ENCODE results near the gene TACSTD2. TPM values are rescaled to one million over a fixed set of nuclear protein-coding genes. Genes with fewer than 3 reads are reported as not detected.
"Not testable (repeated sequence)": the region's sequence is repeated elsewhere in the genome, so short reads cannot be mapped to it uniquely, and the experiment has no call there.

The TACSTD2 gene, protein sequence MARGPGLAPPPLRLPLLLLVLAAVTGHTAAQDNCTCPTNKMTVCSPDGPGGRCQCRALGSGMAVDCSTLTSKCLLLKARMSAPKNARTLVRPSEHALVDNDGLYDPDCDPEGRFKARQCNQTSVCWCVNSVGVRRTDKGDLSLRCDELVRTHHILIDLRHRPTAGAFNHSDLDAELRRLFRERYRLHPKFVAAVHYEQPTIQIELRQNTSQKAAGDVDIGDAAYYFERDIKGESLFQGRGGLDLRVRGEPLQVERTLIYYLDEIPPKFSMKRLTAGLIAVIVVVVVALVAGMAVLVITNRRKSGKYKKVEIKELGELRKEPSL
- 65.3 TPM for total RNA-seq

DNA sequence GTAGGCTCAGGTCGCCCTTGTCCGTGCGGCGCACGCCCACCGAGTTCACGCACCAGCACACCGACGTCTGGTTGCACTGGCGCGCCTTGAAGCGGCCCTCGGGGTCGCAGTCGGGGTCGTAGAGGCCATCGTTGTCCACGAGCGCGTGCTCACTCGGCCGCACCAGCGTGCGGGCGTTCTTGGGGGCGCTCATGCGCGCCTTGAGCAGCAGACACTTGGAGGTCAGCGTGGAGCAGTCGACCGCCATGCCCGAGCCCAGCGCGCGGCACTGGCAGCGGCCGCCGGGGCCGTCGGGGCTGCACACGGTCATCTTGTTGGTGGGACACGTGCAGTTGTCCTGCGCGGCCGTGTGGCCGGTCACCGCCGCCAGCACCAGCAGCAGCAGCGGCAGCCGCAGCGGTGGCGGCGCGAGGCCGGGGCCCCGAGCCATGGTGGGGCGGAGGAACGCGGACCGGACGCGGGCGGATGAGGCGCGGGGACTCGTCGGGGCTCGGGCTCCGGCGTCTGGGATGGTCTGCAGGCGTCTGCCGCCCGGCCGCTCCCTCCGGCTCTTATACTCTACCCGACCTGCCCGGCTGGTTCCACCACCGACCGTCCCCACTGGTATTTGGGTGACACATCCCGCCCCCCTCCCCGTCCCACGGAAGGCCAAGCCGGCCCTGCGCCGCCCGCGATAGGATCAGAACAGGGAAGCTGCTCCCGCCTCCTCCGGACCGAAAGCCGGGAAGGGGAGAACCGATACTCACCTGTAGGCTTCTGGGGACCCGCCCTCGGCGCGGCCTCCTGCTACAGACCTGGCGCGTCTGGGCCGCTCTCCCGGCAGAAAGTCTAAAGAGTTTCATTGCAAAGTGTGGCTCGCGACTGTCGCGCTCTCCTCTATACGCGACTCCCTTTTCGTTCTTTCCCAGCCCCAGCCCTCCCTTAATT lies at the start of gene TACSTD2:
TACSTD2 (minus strand) TSS at position 526 of the 927 bp plus-strand sequence; CDS start at position 430, 96 bp downstream.
- DNase-seq: peak; percentile 51

GRCh38 chr1:58626293-58626692 lies 49.2 kb upstream of the TACSTD2 start:
- DNase-seq: no peak

DNA sequence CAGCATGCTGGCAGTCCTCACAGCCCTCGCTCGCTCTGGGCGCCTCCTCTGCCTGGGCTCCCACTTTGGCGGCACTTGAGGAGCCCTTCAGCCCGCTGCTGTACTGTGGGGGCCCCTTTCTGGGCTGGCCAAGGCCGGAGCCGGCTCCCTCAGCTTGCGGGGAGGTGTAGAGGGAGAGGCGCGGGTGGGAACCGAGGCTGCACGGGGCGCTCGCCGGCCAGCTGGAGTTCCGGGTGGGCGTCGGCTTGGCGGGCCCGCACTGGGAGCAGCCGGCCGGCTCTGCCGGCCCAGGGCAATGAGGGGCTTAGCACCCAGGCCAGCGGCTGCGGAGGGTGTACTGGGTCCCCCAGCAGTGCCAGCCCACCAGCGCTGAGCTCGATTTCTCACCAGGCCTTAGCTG lies 46.2 kb upstream of the TACSTD2 start:
- not testable (repeated sequence) for DNase-seq

- DNase-seq: no peak
These were observed 45.5 kb upstream of the TACSTD2 start for GRCh38 chr1:58622571-58622970.

DNA sequence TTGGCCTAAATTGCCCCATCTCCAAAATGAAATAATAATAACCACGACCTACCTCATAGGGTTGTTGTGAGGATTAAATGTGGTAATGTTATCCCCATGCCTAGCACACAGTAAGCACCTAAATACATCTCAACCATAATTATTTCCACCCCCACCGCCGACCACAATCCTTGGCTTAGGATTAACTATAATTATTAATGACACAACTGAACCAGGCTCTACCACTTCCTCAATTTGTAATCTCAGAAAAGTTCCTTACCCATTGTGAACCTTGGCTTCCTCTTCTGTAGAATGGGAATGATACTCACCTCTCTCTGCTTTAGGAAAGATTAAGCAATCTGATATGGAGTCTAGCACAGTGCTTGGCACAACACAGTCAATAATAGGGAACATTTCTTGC lies 44.3 kb upstream of the TACSTD2 start:
- no peak for DNase-seq

DNA sequence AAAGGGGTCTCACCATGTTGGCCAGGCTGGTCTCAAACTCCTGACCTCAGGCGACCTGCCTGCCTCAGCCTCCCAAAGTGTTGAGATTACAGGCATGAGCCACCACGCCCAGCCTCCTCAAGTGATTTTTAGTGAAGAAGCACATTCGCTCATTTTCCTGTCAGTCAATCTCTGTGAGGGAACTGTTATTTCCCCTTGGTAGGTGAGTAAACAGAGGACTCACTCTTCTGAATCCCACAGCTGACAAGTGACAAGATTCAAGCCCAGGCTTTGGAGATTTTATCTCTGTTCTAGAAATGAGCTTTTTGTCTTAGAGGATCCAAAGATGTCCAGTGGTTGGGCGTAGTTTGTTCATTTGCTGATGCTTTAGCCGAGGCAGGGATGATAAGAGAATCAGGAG lies 43.9 kb upstream of the TACSTD2 start:
- peak; percentile 12 for DNase-seq

DNA sequence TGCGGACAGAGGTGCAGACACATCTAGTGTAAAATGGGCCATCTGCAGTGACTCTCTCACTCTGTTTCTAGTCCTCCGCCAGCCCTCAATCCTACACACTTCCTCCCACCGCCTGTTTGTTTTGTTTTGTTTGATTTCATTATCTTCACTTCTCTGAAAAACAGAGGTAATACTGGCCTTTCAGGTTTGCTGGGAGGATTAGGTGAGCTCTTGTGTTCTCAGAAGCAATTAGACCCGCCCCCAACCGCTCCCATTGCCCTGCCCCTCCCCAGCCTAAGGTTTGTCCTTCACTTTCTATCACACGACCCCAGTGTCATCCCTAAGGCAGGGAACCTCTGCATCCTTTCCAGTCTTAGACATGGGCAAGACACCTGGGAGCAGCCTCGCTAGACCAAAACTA lies 43.2 kb upstream of the TACSTD2 start:
- peak; percentile 68 for DNase-seq

DNA sequence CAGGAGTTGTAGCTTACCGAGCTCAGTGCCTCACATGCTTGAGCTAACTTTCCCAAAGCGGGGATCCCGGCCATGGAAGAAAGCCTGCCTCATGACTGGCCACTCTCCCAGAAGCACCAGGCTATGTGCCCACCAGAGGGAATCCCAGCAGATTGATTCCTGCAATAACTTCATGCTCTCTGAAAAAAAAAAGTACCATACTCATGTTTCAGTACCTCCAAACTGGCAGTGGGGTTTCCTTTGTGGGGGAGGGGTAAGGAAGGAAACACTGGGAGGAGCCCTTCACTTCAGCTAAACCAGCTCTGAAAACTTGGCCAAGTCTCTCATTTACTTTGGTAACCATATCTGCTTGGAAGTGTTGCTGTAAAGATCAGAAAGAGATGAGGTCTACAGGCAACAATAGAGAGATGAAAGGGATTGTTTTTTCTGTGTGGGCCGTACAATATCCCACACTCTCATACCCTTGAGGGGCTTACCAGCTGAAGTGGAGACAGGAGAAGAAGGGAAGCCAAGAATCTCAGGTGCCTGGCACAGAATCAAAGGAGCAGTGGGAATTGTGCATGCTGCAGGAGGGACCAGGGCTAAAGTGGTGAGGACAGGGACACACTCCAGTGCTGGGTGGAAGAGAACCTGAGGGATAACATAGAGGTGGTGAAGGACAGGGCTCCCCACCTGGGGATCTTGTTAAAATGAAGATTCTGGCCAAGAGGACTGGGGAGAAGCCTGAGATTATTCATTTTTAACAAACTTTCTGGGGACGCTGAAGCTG lies 42.4 kb upstream of the TACSTD2 start:
- DNase-seq: peak; percentile 51

- DNase-seq: peak; percentile 45
These were observed 41.3 kb upstream of the TACSTD2 start for GRCh38 chr1:58618303-58618702.

DNA sequence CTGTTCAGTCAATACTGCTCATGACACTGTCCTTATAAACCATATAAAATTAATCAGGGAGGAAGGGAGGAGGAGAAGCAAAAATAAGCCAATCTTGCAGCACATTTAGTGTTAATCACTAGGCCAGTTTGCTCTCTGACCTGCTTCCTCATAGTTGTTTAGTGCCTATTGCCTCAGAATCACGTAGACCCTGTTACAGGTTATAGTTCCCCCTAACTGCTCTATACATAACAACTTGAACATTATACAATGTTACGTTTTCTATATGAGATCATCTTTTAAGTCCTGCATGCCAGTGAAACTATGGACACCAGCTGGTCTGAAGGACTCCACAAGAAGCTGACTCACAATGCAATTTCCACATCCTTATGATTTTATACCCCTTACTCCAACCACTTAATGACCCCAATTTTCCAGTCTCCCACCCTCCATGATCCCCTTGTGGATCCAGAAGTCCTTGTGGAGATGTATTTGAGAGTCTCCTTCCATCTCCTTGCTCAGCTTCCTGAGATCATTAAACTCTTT lies 34.9 kb upstream of the TACSTD2 start:
- no peak for DNase-seq

GRCh38 chr1:58608945-58609344 lies 31.9 kb upstream of the TACSTD2 start:
- DNase-seq: no peak

GRCh38 chr1:58608297-58608696 lies 31.2 kb upstream of the TACSTD2 start:
- DNase-seq: no peak

DNA sequence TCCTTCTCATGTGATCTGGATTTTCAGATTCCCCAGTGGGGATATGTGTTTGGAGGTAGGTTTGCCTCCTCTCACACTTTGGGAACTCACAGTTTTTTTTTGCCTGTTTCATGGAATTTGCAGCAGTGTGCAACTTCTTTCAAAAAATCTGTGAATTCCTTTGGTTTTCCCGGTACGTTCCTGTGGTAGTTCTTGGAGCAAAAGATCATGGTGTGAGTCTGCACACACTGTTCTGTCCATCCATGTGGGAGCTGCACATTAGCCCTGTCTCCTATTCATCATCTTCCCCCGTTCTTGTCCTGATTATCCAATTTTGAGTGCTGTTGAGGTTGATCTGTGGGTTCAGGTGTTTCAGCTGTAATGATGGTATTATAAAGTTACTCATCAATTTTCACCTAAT lies 30.3 kb upstream of the TACSTD2 start:
- no peak for DNase-seq

GRCh38 chr1:58601921-58602320 lies 24.9 kb upstream of the TACSTD2 start:
- not testable (repeated sequence) for DNase-seq

GRCh38 chr1:58597996-58598395 lies 20.9 kb upstream of the TACSTD2 start:
- no peak for DNase-seq

GRCh38 chr1:58597076-58597475 lies 20.0 kb upstream of the TACSTD2 start:
- DNase-seq: no peak

DNA sequence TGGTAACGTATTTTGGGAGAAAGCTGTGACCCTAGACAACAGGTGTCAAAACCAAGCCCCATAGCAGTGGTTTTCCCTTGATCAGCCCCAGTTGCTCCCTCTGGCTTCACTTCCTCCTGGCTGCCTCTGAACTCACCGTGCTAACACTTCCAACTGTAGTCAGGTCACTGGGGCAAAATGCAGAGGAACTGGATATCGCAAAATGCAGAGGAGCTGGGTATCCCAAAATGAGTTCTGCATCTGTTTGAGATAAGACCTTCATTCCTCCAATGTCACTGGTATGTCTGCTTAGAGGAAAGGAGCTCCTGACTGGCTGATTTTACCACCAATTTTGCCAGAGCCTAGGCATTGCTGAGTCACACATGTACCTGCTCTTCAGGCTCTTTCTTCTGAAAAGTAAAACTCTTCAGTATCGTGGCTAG lies 19.6 kb upstream of the TACSTD2 start:
- no peak for DNase-seq

DNA sequence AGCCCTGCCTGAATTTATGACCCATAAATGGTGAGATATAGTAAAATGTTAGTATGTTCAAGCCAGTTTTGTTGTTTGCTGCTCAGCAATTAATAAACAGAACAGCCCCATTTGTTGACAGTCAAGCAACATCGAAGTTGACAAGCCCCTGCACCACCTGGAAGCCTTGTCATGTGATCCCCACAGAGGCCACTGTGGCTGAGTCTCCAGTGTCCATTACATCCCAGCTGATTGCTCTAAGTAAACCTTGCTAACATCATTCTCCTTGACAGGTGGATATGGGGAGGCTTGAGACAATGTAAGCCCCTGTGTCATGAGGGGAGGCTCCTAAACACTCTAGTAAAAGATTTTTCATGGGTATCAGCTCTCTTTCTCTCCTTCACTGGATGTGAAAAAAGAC lies 17.5 kb upstream of the TACSTD2 start:
- DNase-seq: no peak

DNA sequence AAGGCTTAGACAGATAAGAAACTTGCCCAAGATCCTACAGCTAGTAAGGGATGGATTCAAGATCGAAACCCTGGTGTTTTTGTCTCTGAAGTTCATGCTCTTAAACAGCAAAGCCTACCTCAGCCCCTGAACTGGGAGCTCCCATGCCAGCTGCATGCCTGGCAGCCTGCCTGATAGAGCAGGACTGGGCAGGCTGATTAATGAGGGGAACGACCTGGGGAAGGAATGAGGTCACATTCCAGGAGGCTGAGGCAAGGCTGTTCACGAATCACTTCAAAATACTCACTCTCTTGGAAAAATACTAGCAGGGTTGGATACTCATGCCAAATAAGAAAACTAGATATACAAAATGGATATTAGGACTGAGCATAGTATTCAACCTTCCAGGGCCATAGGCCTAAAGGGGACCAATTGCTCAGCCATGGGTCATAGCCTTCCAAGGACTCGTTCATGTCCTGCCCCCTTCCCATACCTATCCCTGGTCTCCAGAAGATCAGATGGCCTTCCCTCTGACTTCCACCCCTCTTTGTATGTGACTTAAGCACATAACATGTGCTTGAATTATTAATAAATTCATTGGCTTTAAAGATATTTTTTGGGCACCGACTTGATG lies 15.6 kb upstream of the TACSTD2 start:
- peak; percentile 70 for DNase-seq

- DNase-seq: no peak
These were observed 14.8 kb upstream of the TACSTD2 start for GRCh38 chr1:58591806-58592205.

- DNase-seq: no peak
These were observed 13.0 kb upstream of the TACSTD2 start for GRCh38 chr1:58590019-58590418.

GRCh38 chr1:58588396-58588795 lies 11.3 kb upstream of the TACSTD2 start:
- no peak for DNase-seq
